Measurements from ENCODE around the gene CACFD1.

The CACFD1 gene

GRCh38 chr9:133424187-133424586 is 35.6 kb upstream of the CACFD1 start:
- peaks cover 3 to 24% (median 18%) of the 10 kb centered on the region in 10 experiments for H3K4me1 ChIP-seq
- peaks cover 6 to 12% (median 10%) of the 10 kb centered on the region in 11 experiments; a peak in 17 of 22 replicates for H3K9me3 ChIP-seq (replicated peaks in 1 of 11)
- H3K4me3 ChIP-seq, result no peak overlapping the region
- no peak for TF ChIP-seq Cebpa-rat (IDR thresholded peaks at IDR 0.05)
- no peak overlapping the region for H3K4me2 ChIP-seq
- H3K27me3 ChIP-seq, result peaks cover 26 to 41% (median 37%) of the 10 kb centered on the region in 11 experiments
- H4K20me1 ChIP-seq, result no peaks in the 10 kb centered on the region
- H3K36me3 ChIP-seq, result no peaks in the 10 kb centered on the region
- no peak overlapping the region for H3K27ac ChIP-seq
- no peak overlapping the region for H3K9ac ChIP-seq

DNA sequence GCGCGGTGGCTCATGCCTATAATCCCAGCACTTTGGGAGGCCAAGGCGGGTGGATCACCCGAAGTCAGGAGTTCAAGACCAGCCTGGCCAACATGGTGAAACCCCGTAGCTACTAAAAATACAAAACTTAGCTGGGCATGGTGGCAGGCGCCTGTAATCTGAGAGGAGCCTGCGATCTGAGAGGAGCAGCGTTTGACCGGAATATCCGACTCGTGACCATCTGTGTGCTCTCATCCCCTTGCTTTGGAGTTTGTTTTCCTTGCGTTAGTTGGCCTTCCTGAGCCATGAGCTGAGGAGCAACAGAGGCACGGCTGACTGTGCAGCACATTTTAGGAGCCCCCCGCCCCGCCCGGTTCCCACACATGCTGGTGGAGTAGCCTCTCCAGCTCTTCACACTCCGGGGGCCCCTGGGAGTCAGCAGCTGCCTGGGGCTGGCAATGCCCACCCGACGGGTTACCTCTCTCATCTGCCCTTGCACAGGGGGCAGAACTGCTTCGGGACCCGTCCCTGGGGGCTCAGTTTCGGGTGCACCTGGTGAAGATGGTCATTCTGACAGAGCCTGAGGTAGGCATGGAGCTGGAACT is 34.6 kb upstream of the CACFD1 start:
- Histone ChIP-seq H3K4me1 (peaks cover 7 to 22% (median 12%) of the 10 kb centered on the region in 10 experiments), H3K4me3 (no peak overlapping the region), H3K9me3 (replicated peaks in 1 of 11) (peaks cover 6 to 12% (median 10%) of the 10 kb centered on the region in 11 experiments; a peak in 17 of 22 replicates), H3K9ac (no peak overlapping the region), H3K36me3 (no peaks in the 10 kb centered on the region), H3K4me2 (no peak overlapping the region), H3K27ac (no peak overlapping the region), H4K20me1 (no peaks in the 10 kb centered on the region), H3K27me3 (peaks cover 35 to 50% (median 47%) of the 10 kb centered on the region in 11 experiments)
- no peak for TF ChIP-seq Cebpa-rat (IDR thresholded peaks at IDR 0.05)

GRCh38 chr9:133426011-133426410 is 33.8 kb upstream of the CACFD1 start:
- H3K27ac ChIP-seq, result no peak overlapping the region
- H3K4me3 ChIP-seq, result no peak overlapping the region
- TF ChIP-seq Cebpa-rat (IDR thresholded peaks at IDR 0.05), result no peak
- H3K4me2 ChIP-seq, result no peak overlapping the region
- peaks cover 0 to 19% (median 10%) of the 10 kb centered on the region in 10 experiments; a peak in 17 of 20 replicates for H3K4me1 ChIP-seq
- no peaks in the 10 kb centered on the region for H3K36me3 ChIP-seq
- no peak overlapping the region for H3K9ac ChIP-seq
- H3K9me3 ChIP-seq (replicated peaks in 1 of 11), result peaks cover 6 to 12% (median 10%) of the 10 kb centered on the region in 11 experiments; a peak in 17 of 22 replicates
- peaks cover 38 to 58% (median 51%) of the 10 kb centered on the region in 11 experiments for H3K27me3 ChIP-seq
- no peaks in the 10 kb centered on the region for H4K20me1 ChIP-seq

DNA sequence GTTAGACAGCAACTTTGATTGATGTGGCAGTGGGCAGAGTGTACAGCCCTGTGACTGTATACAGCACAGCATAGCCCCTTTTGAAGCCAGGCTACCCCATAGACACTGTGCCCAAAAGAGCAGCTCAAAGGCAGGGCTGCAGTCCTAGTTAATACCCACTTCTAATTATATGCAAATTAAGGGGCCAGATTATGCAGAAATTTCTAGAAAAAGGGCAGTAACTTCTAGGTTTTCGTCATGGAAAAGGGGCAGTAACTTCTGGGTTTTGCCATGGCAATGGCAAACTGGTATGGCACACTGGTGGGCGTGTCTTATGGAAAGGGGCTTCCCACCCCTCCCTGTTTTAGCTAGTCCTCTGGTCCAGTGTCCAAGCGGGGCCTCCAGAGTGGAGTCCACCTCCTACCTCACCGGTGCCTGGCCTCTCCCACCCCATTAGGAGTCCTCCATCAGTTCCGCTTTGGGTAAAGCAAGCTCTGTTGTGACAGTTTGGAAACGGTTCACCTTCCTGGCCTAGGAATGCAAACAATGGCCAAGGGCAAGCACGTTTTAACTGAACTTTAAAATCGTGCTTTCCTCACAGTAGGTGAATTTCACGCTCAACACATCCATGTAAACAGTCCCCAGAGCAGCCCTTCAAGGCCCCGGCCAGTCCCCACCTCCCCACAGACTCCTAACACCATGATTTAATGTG is 32.0 kb upstream of the CACFD1 start:
- H4K20me1 ChIP-seq, result no peaks in the 10 kb centered on the region
- H3K9me3 ChIP-seq (replicated peaks in 1 of 11), result peaks cover 6 to 12% (median 10%) of the 10 kb centered on the region in 11 experiments; a peak in 17 of 22 replicates
- H3K9ac ChIP-seq, result no peak overlapping the region
- TF ChIP-seq Cebpa-rat (IDR thresholded peaks at IDR 0.05), result no peak
- peaks cover 38 to 58% (median 51%) of the 10 kb centered on the region in 11 experiments for H3K27me3 ChIP-seq
- no peak overlapping the region for H3K4me2 ChIP-seq
- H3K4me1 ChIP-seq, result peaks cover 0 to 13% (median 9%) of the 10 kb centered on the region in 10 experiments; a peak in 15 of 20 replicates
- no peaks in the 10 kb centered on the region for H3K36me3 ChIP-seq
- H3K27ac ChIP-seq, result no peak overlapping the region
- no peak overlapping the region for H3K4me3 ChIP-seq

DNA sequence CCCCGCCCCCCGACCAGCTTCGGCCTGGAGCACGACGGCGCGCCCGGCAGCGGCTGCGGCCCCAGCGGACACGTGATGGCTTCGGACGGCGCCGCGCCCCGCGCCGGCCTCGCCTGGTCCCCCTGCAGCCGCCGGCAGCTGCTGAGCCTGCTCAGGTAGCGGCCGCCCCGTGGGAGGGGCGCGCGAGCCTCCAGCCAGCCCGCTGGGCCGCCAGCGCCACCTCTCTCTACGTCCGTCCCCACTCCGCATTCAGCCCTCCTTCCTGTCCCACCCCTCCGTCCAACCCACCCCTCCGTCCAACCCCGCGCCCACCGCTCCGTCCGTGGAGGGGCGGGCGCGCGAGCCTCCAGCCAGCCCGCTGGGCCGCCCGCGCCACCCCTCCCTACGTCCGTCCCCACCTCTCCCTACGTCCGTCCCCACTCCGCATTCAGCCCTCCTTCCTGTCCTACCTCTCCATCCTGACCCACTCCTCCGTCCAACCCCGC is 31.1 kb upstream of the CACFD1 start:
- Histone ChIP-seq H3K4me3 (peak overlapping the region in 1 of 10 experiments; percentile 34; a peak in 3 of 20 replicates), H3K27ac (no peak overlapping the region)

DNA sequence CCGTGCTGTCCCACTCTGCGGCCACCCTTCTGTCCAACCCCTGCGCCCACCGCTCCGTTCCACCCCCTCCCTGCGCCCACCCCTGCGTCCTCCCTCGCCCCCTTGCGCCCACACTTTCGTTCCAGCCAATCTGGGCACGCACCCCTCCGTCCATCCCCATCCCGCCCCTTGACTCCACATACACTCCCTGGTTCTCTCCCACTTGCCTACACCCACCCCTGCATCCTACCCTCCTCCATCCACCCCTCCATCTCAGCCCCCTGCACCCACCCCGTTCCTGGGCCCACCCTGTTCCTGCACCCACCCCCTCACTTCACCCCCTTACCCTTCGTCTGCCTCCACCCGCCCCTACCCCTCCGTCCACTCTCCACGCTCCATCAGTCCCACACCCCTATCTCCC is 30.6 kb upstream of the CACFD1 start:
- H3K4me3 ChIP-seq, result no peak overlapping the region

More for the DNA sequence above, 31.1 kb upstream of the CACFD1 start:
- no peak overlapping the region for H3K9ac ChIP-seq
- H3K4me2 ChIP-seq, result no peak overlapping the region
- no peaks in the 10 kb centered on the region for H3K36me3 ChIP-seq
- H3K9me3 ChIP-seq (replicated peaks in 1 of 11), result peaks cover 6 to 12% (median 10%) of the 10 kb centered on the region in 11 experiments; a peak in 17 of 22 replicates
- peaks cover 38 to 58% (median 51%) of the 10 kb centered on the region in 11 experiments for H3K27me3 ChIP-seq
- H3K4me1 ChIP-seq, result peaks cover 0 to 13% (median 9%) of the 10 kb centered on the region in 10 experiments; a peak in 15 of 20 replicates
- no peak for TF ChIP-seq Cebpa-rat (IDR thresholded peaks at IDR 0.05)
- no peaks in the 10 kb centered on the region for H4K20me1 ChIP-seq

GRCh38 chr9:133429641-133430161 is 30.1 kb upstream of the CACFD1 start:
- peaks cover 38 to 58% (median 51%) of the 10 kb centered on the region in 11 experiments for H3K27me3 ChIP-seq
- H3K4me3 ChIP-seq, result no peak overlapping the region
- peak overlapping the region in 10 of 11 experiments; percentile 5 to 69 (median 35); a peak in 15 of 22 replicates for H3K4me2 ChIP-seq
- H3K9me3 ChIP-seq (replicated peaks in 1 of 11), result peaks cover 6 to 12% (median 10%) of the 10 kb centered on the region in 11 experiments; a peak in 17 of 22 replicates
- no peak overlapping the region for H3K9ac ChIP-seq
- peaks cover 2 to 15% (median 9%) of the 10 kb centered on the region in 10 experiments; a peak in 18 of 20 replicates for H3K4me1 ChIP-seq
- H3K36me3 ChIP-seq, result no peaks in the 10 kb centered on the region
- no peak for TF ChIP-seq Cebpa-rat (IDR thresholded peaks at IDR 0.05)
- no peak overlapping the region for H3K27ac ChIP-seq
- no peaks in the 10 kb centered on the region for H4K20me1 ChIP-seq

More for the DNA sequence above, 30.6 kb upstream of the CACFD1 start:
- H3K36me3 ChIP-seq, result no peaks in the 10 kb centered on the region
- no peak for TF ChIP-seq Cebpa-rat (IDR thresholded peaks at IDR 0.05)
- H3K4me2 ChIP-seq, result no peak overlapping the region; a peak in 1 of 22 replicates
- H3K4me1 ChIP-seq, result peaks cover 0 to 13% (median 9%) of the 10 kb centered on the region in 10 experiments; a peak in 15 of 20 replicates
- H3K9ac ChIP-seq, result no peak overlapping the region
- no peak overlapping the region for H3K27ac ChIP-seq
- no peaks in the 10 kb centered on the region for H4K20me1 ChIP-seq
- peaks cover 6 to 12% (median 10%) of the 10 kb centered on the region in 11 experiments; a peak in 17 of 22 replicates for H3K9me3 ChIP-seq (replicated peaks in 1 of 11)
- peaks cover 38 to 58% (median 51%) of the 10 kb centered on the region in 11 experiments for H3K27me3 ChIP-seq

- Histone ChIP-seq H3K36me3 (no peaks in the 10 kb centered on the region), H4K20me1 (no peaks in the 10 kb centered on the region), H3K27ac (no peak overlapping the region), H3K4me3 (no peak overlapping the region), H3K9me3 (replicated peaks in 1 of 11) (peaks cover 6 to 12% (median 10%) of the 10 kb centered on the region in 11 experiments; a peak in 17 of 22 replicates), H3K4me1 (peaks cover 8 to 20% (median 13%) of the 10 kb centered on the region in 10 experiments), H3K4me2 (peak overlapping the region in 10 of 11 experiments; percentile 5 to 69 (median 35); a peak in 15 of 22 replicates), H3K27me3 (peaks cover 38 to 57% (median 51%) of the 10 kb centered on the region in 11 experiments), H3K9ac (no peak overlapping the region)
- TF ChIP-seq Cebpa-rat (IDR thresholded peaks at IDR 0.05), result no peak
These were observed 29.5 kb upstream of the CACFD1 start for GRCh38 chr9:133430244-133430643.
